HEK293 (cell line): ENCODE results near the gene CPEB4.

ENCODE experiments used
- CTCF ChIP-seq: fragments of 450-650 bp; formaldehyde crosslinking; IDR thresholded peaks from 2 replicates; pipeline ENCODE4 v1.5.1; 2016; ENCODE audit warnings: missing biosample characterization, missing genetic modification characterization
- ELK4 ChIP-seq: IDR thresholded peaks from 2 replicates; pipeline ENCODE4 v1.6.1; 2011; ENCODE audit warnings: mild to moderate bottlenecking, low read depth, low read length, borderline replicate concordance
- ZNF248 ChIP-seq: fragments of 450-650 bp; formaldehyde crosslinking; IDR thresholded peaks from 2 replicates; pipeline ENCODE4 v1.5.1; 2017; ENCODE audit warnings: missing biosample characterization, missing genetic modification characterization
- ZNF521 ChIP-seq: fragments of 450-650 bp; formaldehyde crosslinking; IDR thresholded peaks from 2 replicates; pipeline ENCODE4 v1.5.1; 2017; ENCODE audit warnings: missing biosample characterization, mild to moderate bottlenecking, missing genetic modification characterization
- ZNF530 ChIP-seq: fragments of 450-650 bp; formaldehyde crosslinking; IDR thresholded peaks from 2 replicates; pipeline ENCODE4 v1.5.1; 2016; ENCODE audit warnings: low read depth, missing biosample characterization, missing genetic modification characterization
- ZNF830 ChIP-seq: fragments of 450-650 bp; IDR thresholded peaks from 2 replicates; pipeline ENCODE4 v1.5.0; 2018; ENCODE audit warnings: missing biosample characterization, missing genetic modification characterization, low read depth, mild to moderate bottlenecking, moderate library complexity

GRCh38 chr5:173963182-173963838, 75.2 kb downstream of the CPEB4 start:
- no peak for TF ChIP-seq ELK4
- no peak for TF ChIP-seq CTCF (tag by site-specific recombination)
- no peak for TF ChIP-seq ZNF830
- no peak for TF ChIP-seq ZNF521 (tag by site-specific recombination)
- no peak for TF ChIP-seq ZNF248 (tag by site-specific recombination)
- TF ChIP-seq ZNF530 (tag by site-specific recombination): no peak
